Epithelial cell of proximal tubule (primary cell): ENCODE measurements around the gene IL15RA. TPM values are rescaled to one million over a fixed set of nuclear protein-coding genes. Genes with fewer than 3 reads are reported as not detected.

Experiments used
- DNase-seq: peaks from one replicate; pipeline ENCODE4 v3.0.0-alpha.2; 2011; ENCODE audit warnings: low read depth
- H3K4me3 ChIP-seq: 2 replicates; pipeline ENCODE4 v1.5.1; 2011; ENCODE audit warnings: low read depth, mild to moderate bottlenecking, low read length
- CTCF ChIP-seq: conservative IDR thresholded peaks from 2 replicates; pipeline ENCODE4 v1.5.1; 2012; ENCODE audit warnings: low read depth, mild to moderate bottlenecking, low read length
- total RNA-seq: library from RNA; depleted of rRNA; stranded (reverse); fragments of >200 nt; gene quantifications from 2 replicates; pipeline ENCODE4 v1.2.3, GENCODE V29; 2015

Gene IL15RA
- total RNA-seq, 1 donor from 2014 or later: 12.5 TPM

- DNase-seq: no peak
- no peak for TF ChIP-seq CTCF
- H3K4me3 ChIP-seq: no peak overlapping the region
Observed at GRCh38 chr10:5959142-5959541, 18.2 kb downstream of the IL15RA start.

- no peak for TF ChIP-seq CTCF
- H3K4me3 ChIP-seq: no peak overlapping the region
- no peak for DNase-seq
Observed at GRCh38 chr10:5958675-5959074, 18.7 kb downstream of the IL15RA start.

- DNase-seq: no peak
- H3K4me3 ChIP-seq: no peak overlapping the region
- TF ChIP-seq CTCF: no peak
Observed at GRCh38 chr10:5958077-5958476, 19.3 kb downstream of the IL15RA start.

- no peak for TF ChIP-seq CTCF
Observed at GRCh38 chr10:5956146-5956936, 21.0 kb downstream of the IL15RA start.

GRCh38 chr10:5953676-5954075 is 23.7 kb downstream of the IL15RA start:
- TF ChIP-seq CTCF: no peak
- H3K4me3 ChIP-seq: no peak overlapping the region
- no peak for DNase-seq

More at GRCh38 chr10:5956146-5956936, 21.0 kb downstream of the IL15RA start:
- DNase-seq: no peak
- H3K4me3 ChIP-seq: no peak overlapping the region

GRCh38 chr10:5952731-5953385 is 24.5 kb downstream of the IL15RA start:
- TF ChIP-seq CTCF: no peak
- no peak overlapping the region for H3K4me3 ChIP-seq

More at GRCh38 chr10:5952731-5953385, 24.5 kb downstream of the IL15RA start:
- no peak for DNase-seq
